GM12892 (cell line): ENCODE results near the gene TBC1D2B.
"Not testable (repeated sequence)": the region's sequence is repeated elsewhere in the genome, so short reads cannot be mapped to it uniquely, and the experiment has no call there.

Experiments
- POLR2A ChIP-seq: IDR thresholded peaks from 2 replicates; pipeline ENCODE4 v1.6.1; 2011; ENCODE audit warnings: low read depth, low read length, control low read depth
- POLR2AphosphoS5 ChIP-seq: IDR thresholded peaks from 2 replicates; pipeline ENCODE4 v1.6.1; 2011; ENCODE audit warnings: low read depth, low read length, control low read depth
- TAF1 ChIP-seq: IDR thresholded peaks from 2 replicates; pipeline ENCODE4 v1.6.1; 2011; ENCODE audit warnings: low read depth, mild to moderate bottlenecking, control low read depth, low read length, borderline replicate concordance

- not testable (repeated sequence) for TF ChIP-seq POLR2AphosphoS5, POLR2A, TAF1
These were observed 119.5 kb downstream of the TBC1D2B start for GRCh38 chr15:77958021-77958420.
